KMS-11 (cell line): ENCODE data around the gene C17orf114.

ENCODE experiments used
- H2AFZ ChIP-seq: fragments of 200-600 bp; sonication (generic); 2 replicates; pipeline ENCODE4 v1.6.1; 2016; ENCODE audit warnings: antibody characterized with exemption, mixed run types, low read depth
- H3K27ac ChIP-seq: fragments of 200-600 bp; sonication (generic); 2 replicates; pipeline ENCODE4 v1.6.1; 2016; ENCODE audit warnings: mild to moderate bottlenecking, mixed run types
- H3K27me3 ChIP-seq: fragments of 200-600 bp; sonication (generic); 2 replicates; pipeline ENCODE4 v1.6.1; 2017; ENCODE audit warnings: mild to moderate bottlenecking, low read depth, mixed run types, moderate library complexity; ENCODE audit not compliant: insufficient read depth
- H3K36me3 ChIP-seq: fragments of 200-600 bp; sonication (generic); 2 replicates; pipeline ENCODE4 v1.6.1; 2017; ENCODE audit warnings: mild to moderate bottlenecking, mixed run types; ENCODE audit not compliant: insufficient read depth
- H3K4me1 ChIP-seq: fragments of 200-600 bp; sonication (generic); 2 replicates; pipeline ENCODE4 v1.6.1; 2016; ENCODE audit warnings: mild to moderate bottlenecking, low read depth, mixed run types; ENCODE audit not compliant: poor library complexity, severe bottlenecking
- H3K4me2 ChIP-seq: fragments of 200-600 bp; sonication (generic); 2 replicates; pipeline ENCODE4 v1.7.0; 2016; ENCODE audit warnings: mild to moderate bottlenecking, mixed run types
- H3K4me3 ChIP-seq: fragments of 200-600 bp; sonication (generic); IDR thresholded peaks from 2 replicates; pipeline ENCODE4 v1.6.1; 2017; ENCODE audit warnings: low read depth, low read length, mixed read lengths; ENCODE audit not compliant: insufficient read depth
- H3K79me2 ChIP-seq: fragments of 200-600 bp; sonication (generic); 2 replicates; pipeline ENCODE4 v1.6.1; 2016; ENCODE audit warnings: low read depth, mixed run types; ENCODE audit not compliant: insufficient read depth
- H3K9ac ChIP-seq: fragments of 200-600 bp; sonication (generic); 2 replicates; pipeline ENCODE4 v1.6.1; 2016; ENCODE audit warnings: mild to moderate bottlenecking, mixed run types
- H4K20me1 ChIP-seq: fragments of 200-600 bp; sonication (generic); 2 replicates; pipeline ENCODE4 v1.6.1; 2016; ENCODE audit warnings: mild to moderate bottlenecking, mixed run types; ENCODE audit not compliant: insufficient read depth
- CTCF ChIP-seq: fragments of 200-600 bp; sonication (generic); conservative IDR thresholded peaks from 2 replicates; pipeline ENCODE4 v1.6.1; 2017; ENCODE audit warnings: low read depth, mild to moderate bottlenecking, antibody characterized with exemption, low read length, moderate library complexity, mixed read lengths

C17orf114 gene

DNA sequence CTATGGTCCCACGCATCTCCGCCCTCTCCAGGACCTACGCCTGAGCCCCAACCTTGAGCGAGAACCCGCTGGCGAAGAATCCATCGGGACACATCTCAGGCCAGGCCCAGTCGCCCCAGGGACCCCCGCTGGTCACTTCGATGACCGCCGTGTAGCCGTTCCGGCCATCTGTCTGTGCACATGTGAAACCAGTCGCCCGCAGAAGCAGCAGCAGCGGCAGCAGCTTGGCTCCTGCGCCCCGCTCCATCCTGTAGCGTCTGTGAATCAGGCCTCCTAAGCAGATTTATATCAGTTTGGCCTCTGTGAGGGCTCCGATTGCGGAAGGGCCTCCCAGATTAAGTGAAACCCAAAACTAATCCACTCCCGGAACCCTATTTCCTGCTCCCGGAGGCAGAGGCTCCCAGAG is 16.0 kb downstream of the C17orf114 start, which contains the start of gene VMO1:
VMO1 (minus strand) TSS at position 259 of the 406 bp plus-strand sequence; CDS start at position 247, 12 bp downstream.
- no peak for TF ChIP-seq CTCF
- Histone ChIP-seq H3K4me3 (no peak within 1 kb of the TSS), H3K27ac (no peak within 1 kb of the TSS), H3K27me3 (no peaks in the 10 kb centered on the region), H2AFZ (no peak within 1 kb of the TSS), H3K79me2 (no peaks in the 10 kb centered on the region), H3K9ac (no peak within 1 kb of the TSS), H3K4me1 (no peaks in the 10 kb centered on the region), H3K4me2 (no peak within 1 kb of the TSS), H3K36me3 (no peaks in the 10 kb centered on the region), H4K20me1 (no peaks in the 10 kb centered on the region)

DNA sequence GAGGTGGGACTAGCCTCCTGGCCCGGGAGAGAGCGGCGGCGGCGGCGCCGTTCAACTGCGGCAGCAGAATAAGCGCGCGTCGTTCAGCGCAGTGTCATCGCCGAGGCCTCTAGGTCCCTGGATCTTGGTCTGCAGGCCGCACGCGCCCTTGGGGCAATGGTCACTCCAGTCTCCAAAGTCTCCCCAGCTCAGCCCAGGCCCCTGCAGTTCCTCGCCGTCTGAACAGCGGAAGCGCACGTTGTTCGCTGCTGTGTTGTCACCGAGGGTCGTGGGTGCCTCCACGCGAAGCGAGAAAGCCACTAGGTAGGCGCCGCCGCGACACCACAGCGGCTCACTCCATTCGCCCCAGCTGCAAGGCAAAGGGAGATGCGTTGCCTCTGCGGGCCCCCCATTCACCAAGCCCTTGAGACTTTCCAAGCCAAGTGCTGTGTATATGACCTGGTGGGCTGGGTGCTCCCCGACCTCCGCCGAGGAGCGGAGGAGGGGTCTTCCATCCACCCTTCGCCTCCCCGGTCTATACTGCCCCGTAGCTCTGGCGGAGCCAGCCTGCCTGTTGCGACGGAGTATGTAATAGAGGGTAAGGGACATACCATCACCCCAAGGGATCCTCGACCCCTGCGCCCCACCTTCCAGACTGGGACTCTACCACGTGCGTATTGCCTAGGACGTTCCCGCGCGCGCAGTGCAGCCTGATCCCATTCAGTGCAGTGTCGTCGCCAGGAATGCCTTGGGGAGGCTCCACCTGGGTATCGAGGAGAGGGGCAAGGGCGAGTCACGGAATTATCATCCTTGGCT is 16.6 kb downstream of the C17orf114 start:
- no peak overlapping the region for H3K27ac ChIP-seq
- no peak for TF ChIP-seq CTCF
- H3K4me2 ChIP-seq = no peak overlapping the region
- no peaks in the 10 kb centered on the region for H3K79me2 ChIP-seq
- no peaks in the 10 kb centered on the region for H3K27me3 ChIP-seq
- H3K4me1 ChIP-seq = no peaks in the 10 kb centered on the region
- H4K20me1 ChIP-seq = no peaks in the 10 kb centered on the region
- no peaks in the 10 kb centered on the region for H3K36me3 ChIP-seq
- H3K9ac ChIP-seq = no peak overlapping the region
- H3K4me3 ChIP-seq = no peak overlapping the region
- no peak overlapping the region for H2AFZ ChIP-seq

- Histone ChIP-seq H3K9ac (no peak overlapping the region), H4K20me1 (no peaks in the 10 kb centered on the region), H3K4me2 (no peak overlapping the region), H3K36me3 (no peaks in the 10 kb centered on the region), H3K27ac (no peak overlapping the region), H3K79me2 (no peaks in the 10 kb centered on the region), H3K27me3 (no peaks in the 10 kb centered on the region), H3K4me3 (no peak overlapping the region), H2AFZ (no peak overlapping the region), H3K4me1 (no peaks in the 10 kb centered on the region)
- no peak for TF ChIP-seq CTCF
Observed at GRCh38 chr17:4782652-4783051, 19.5 kb downstream of the C17orf114 start.

DNA sequence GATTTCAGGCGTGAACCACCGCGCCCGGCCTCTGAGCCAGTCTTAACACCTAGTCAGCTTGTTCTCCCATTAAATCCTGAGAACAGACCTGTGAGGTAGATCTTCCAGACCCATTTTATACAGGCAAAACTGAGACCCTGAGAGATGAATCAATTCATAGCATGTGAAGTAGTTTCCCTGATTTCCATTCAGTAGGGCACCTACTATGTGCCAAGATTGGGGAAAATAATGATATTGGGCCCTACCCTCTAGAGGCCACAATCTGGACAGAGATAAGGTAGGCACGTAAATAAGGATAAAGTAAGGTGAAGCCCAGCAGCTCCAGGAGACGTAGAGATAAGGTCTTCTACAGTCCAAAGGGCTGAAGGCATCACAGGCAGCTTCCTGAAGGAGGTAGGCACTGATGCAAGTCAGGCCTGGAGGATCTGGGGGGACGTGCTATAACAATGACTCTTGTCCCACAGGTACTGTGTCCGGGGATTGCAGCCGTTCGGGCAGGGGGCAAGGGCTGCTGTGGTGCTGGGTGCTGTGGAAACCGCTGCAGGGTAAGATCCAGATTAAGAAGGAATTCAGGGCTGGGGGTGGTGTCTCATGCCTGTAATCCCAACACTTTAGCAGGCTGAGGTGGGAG is 21.7 kb downstream of the C17orf114 start:
- Histone ChIP-seq H4K20me1 (no peaks in the 10 kb centered on the region), H3K27ac (no peak overlapping the region), H3K27me3 (no peaks in the 10 kb centered on the region), H3K4me3 (no peak overlapping the region), H3K4me2 (no peak overlapping the region), H3K9ac (no peak overlapping the region), H3K36me3 (no peaks in the 10 kb centered on the region), H3K79me2 (no peaks in the 10 kb centered on the region), H3K4me1 (no peaks in the 10 kb centered on the region), H2AFZ (no peak overlapping the region)
- no peak for TF ChIP-seq CTCF
